ENCODE measurements around the gene NCKAP5. TPM values are rescaled to one million over a fixed set of nuclear protein-coding genes. Genes with fewer than 3 reads are reported as not detected.

NCKAP5 gene
- total and polyA plus RNA-seq, 2 of the 13 experiments (the other 11 are each of a cell fraction or from before 2014, with no cell fraction given), result 0.01 TPM; not detected in 1

DNA sequence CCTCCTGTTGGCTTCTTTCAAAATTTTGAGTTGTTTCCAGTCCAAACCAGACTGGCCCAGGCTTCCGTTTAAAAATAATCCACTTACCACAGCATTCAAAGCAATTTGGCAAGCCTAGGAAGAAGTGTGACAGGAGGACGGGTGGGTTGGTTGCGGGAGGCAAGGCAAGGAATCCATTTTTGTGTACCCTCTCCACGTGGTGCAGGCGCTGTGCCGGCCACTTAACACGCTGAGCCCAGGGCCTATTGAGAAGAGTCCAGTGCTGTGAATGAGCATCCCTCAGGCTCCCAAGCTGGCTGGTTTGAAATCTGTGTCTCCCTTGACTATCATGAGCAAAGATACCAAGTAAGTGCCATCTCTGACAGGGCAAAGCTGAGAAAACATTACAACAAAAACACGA lies 160.9 kb downstream of the NCKAP5 start:
- no peak overlapping the region for H3K9ac ChIP-seq (ENCODE audit: insufficient read depth, low read depth, low read length)
- no peaks in the 10 kb centered on the region for H3K79me2 ChIP-seq (ENCODE audit: insufficient read depth, low read length)
- H3K27ac ChIP-seq (ENCODE audit: extremely low read length, insufficient read depth, low read length), result no peak overlapping the region
- H3K4me1 ChIP-seq (ENCODE audit: insufficient read depth, low read length), result no peaks in the 10 kb centered on the region
- WGBS (ENCODE audit: low lambda C conversion rate), result 41% methylated on average over 8 of the region's 8 CpGs
- no peak overlapping the region for H2AFZ ChIP-seq (ENCODE audit: low read length)
- ChIA-PET POLR2A (no interaction called here), CTCF (ENCODE audit: low intra/inter-chr PET ratio, low total read pairs) (no interaction called here)
- intact Hi-C loops (cut with micrococcal nuclease; ENCODE audit: unreplicated experiment), result no loop called here
- H3K27me3 ChIP-seq (ENCODE audit: control insufficient read depth in 1 of 2, insufficient read depth in 2 of 2, low read length in 2 of 2), result no peaks in the 10 kb centered on the region
- in situ Hi-C loops (cut with HindIII; ENCODE audit: extremely low pct_ligation_motif_present, low pct_unique_long_range_greater_than_20kb), result no loop called here
- ATAC-seq (no peak), FAIRE-seq (no peak), DNase-seq (ENCODE audit: low spot score) (no peak)
- H4K20me1 ChIP-seq (ENCODE audit: insufficient read depth, low read length), result no peaks in the 10 kb centered on the region
- no TSS peak for BruUV-seq (replicated peaks)
- no peaks in the 10 kb centered on the region for H3K9me3 ChIP-seq (ENCODE audit: low read length)
- H3K4me2 ChIP-seq (ENCODE audit: low read depth, low read length), result no peak overlapping the region
- H3K36me3 ChIP-seq (replicated peaks in 1 of 2; ENCODE audit: control insufficient read depth in 1 of 2, insufficient read depth in 2 of 2, low read length in 2 of 2), result no peaks in the 10 kb centered on the region
- no peak overlapping the region for H3K4me3 ChIP-seq (replicated peaks in 1 of 3; ENCODE audit: insufficient read depth in 1 of 3, low read depth in 2 of 3, low read length in 3 of 3)
- TF ChIP-seq FOXC1 (CRISPR knock-in tag; IDR thresholded peaks at IDR 0.05; ENCODE audit: borderline replicate concordance) (no peak), HNRNPH1 (optimal IDR thresholded peaks at IDR 0.05; ENCODE audit: low read depth, low read length) (no peak), HDAC6 (IDR thresholded peaks at IDR 0.05; ENCODE audit: low read depth, low read length) (no peak), ZNF564 (CRISPR knock-in tag; IDR thresholded peaks at IDR 0.05) (no peak), ZNF761 (CRISPR knock-in tag; conservative IDR thresholded peaks at IDR 0.05) (no peak), ATF4 (CRISPR knock-in tag; IDR thresholded peaks at IDR 0.05) (no peak), XBP1 (CRISPR knock-in tag; IDR thresholded peaks at IDR 0.05) (no peak), ZNF766 (CRISPR knock-in tag; IDR thresholded peaks at IDR 0.05; ENCODE audit: borderline replicate concordance) (no peak), NFIC (IDR thresholded peaks at IDR 0.05; ENCODE audit: low read length) (no peak), ZKSCAN5 (CRISPR knock-in tag; IDR thresholded peaks at IDR 0.05) (no peak), DDIT3 (CRISPR knock-in tag; IDR thresholded peaks at IDR 0.05) (no peak), YEATS2 (CRISPR knock-in tag; IDR thresholded peaks at IDR 0.05; ENCODE audit: borderline replicate concordance) (no peak), ZNF512 (CRISPR knock-in tag; IDR thresholded peaks at IDR 0.05) (no peak), SOX13 (IDR thresholded peaks at IDR 0.05) (no peak), SOX13 (CRISPR knock-in tag; conservative IDR thresholded peaks at IDR 0.05 in 1 of 2, IDR thresholded peaks at IDR 0.05 in 1 of 2) (no peak)
- TF ChIP-seq, protein P1, sequence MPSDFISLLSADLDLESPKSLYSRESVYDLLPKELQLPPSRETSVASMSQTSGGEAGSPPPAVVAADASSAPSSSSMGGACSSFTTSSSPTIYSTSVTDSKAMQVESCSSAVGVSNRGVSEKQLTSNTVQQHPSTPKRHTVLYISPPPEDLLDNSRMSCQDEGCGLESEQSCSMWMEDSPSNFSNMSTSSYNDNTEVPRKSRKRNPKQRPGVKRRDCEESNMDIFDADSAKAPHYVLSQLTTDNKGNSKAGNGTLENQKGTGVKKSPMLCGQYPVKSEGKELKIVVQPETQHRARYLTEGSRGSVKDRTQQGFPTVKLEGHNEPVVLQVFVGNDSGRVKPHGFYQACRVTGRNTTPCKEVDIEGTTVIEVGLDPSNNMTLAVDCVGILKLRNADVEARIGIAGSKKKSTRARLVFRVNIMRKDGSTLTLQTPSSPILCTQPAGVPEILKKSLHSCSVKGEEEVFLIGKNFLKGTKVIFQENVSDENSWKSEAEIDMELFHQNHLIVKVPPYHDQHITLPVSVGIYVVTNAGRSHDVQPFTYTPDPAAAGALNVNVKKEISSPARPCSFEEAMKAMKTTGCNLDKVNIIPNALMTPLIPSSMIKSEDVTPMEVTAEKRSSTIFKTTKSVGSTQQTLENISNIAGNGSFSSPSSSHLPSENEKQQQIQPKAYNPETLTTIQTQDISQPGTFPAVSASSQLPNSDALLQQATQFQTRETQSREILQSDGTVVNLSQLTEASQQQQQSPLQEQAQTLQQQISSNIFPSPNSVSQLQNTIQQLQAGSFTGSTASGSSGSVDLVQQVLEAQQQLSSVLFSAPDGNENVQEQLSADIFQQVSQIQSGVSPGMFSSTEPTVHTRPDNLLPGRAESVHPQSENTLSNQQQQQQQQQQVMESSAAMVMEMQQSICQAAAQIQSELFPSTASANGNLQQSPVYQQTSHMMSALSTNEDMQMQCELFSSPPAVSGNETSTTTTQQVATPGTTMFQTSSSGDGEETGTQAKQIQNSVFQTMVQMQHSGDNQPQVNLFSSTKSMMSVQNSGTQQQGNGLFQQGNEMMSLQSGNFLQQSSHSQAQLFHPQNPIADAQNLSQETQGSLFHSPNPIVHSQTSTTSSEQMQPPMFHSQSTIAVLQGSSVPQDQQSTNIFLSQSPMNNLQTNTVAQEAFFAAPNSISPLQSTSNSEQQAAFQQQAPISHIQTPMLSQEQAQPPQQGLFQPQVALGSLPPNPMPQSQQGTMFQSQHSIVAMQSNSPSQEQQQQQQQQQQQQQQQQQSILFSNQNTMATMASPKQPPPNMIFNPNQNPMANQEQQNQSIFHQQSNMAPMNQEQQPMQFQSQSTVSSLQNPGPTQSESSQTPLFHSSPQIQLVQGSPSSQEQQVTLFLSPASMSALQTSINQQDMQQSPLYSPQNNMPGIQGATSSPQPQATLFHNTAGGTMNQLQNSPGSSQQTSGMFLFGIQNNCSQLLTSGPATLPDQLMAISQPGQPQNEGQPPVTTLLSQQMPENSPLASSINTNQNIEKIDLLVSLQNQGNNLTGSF (CRISPR knock-in tag; IDR thresholded peaks at IDR 0.05), result no peak
- TF ChIP-seq, protein P2, sequence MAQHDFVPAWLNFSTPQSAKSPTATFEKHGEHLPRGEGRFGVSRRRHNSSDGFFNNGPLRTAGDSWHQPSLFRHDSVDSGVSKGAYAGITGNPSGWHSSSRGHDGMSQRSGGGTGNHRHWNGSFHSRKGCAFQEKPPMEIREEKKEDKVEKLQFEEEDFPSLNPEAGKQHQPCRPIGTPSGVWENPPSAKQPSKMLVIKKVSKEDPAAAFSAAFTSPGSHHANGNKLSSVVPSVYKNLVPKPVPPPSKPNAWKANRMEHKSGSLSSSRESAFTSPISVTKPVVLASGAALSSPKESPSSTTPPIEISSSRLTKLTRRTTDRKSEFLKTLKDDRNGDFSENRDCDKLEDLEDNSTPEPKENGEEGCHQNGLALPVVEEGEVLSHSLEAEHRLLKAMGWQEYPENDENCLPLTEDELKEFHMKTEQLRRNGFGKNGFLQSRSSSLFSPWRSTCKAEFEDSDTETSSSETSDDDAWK (CRISPR knock-in tag; IDR thresholded peaks at IDR 0.05), result no peak

Measured in HepG2 (cell line).